Activated CD4-positive, CD25-positive, alpha-beta regulatory T cell treated with anti-CD3 and anti-CD28 coated beads, Interleukin-2, amount 50 U/mL, for 24 hours (primary cell): ENCODE data around the gene ANO8.
"Not testable (repeated sequence)": the region's sequence is repeated elsewhere in the genome, so short reads cannot be mapped to it uniquely, and the experiment has no call there.

ENCODE experiments used
- ATAC-seq, 2 donors: fragments of 150-1000 bp; cut with Tn5 transposase; one replicate each; pipeline ENCODE4 v1.10.0; 2021; ENCODE audit warnings: mild to moderate bottlenecking in 1 of 2, moderate library complexity in 1 of 2

Gene ANO8

DNA sequence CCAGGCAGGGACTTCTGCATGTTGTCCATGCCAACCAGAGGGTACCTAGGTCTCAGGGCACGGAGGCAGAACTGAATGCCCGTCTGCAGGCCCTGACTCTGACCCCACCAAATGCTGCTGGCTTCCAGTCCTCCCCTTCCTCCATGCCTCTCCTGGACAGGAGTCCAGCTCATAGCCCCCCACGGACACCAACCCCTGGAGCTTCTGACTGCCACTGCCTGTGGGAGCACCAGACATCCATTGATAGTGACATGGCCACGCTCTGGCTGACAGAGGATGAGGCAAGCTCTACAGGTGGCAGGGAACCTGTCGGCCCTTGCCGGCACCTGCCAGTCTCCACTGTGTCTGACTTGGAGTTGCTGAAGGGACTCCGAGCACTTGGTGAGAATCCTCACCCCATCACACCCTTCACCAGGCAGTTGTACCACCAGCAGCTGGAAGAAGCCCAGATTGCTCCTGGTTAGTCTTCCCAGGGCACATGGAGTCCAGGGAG is 51.1 kb downstream of the ANO8 start:
- ATAC-seq, result no peak

DNA sequence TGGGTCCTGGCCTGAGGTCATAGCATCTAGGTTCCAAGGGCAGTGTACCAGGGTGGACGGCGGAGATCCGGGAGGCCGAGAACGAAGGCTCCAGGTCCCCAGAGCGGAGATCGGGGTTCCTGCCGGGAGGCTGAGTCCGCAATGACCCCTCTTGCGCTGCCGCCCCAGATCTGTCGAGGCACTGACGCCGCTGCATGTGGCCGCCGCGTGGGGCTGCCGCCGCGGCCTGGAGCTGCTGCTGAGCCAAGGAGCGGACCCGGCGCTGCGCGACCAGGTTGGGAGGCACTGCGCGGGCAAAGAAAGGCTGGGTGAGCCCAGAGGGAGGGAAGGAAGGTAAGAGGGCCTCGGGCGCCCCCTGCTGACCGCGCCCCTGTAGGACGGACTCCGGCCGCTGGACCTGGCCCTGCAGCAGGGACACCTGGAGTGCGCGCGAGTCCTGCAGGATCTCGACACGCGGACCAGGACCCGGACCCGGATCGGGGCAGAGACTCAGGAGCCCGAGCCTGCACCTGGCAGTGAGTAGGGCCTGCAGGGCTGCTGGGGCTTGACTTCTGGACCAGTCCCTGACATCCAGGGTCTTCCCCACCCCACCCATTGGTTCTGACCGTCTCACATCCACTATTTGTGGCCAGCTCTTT is 52.0 kb downstream of the ANO8 start:
- ATAC-seq, result peak; percentile 91 to 92

GRCh38 chr19:17281391-17282304 is 53.0 kb downstream of the ANO8 start, which contains the start of gene ANKLE1:
TSS of gene ANKLE1 (plus strand) at chr19:17281901. CDS start at chr19:17281921, 20 bp downstream.
- peak; percentile 26 to 47 for ATAC-seq

DNA sequence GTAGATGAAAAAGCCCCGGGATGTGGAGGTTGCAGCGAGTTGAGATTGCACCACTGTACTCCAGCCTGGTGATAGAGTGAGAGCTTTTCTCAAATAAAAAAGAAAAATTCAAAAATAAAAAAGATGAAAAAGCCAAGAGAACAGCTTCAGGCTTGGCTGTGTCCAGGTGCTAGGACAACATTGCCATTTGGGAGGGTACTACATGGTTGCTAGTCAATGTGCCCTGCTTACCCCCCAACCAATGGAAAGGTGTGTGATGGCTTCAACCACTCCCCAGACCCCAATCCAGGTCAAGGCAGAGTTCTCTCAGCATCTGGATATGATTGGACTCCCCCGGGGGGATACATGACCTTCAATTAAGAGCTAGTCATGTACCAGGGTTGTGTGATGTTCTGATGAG is 55.2 kb downstream of the ANO8 start:
- no peak for ATAC-seq

- ATAC-seq, result no peak
Observed at GRCh38 chr19:17275441-17276175, 59.0 kb downstream of the ANO8 start.

GRCh38 chr19:17274892-17275291 is 59.8 kb downstream of the ANO8 start:
- ATAC-seq, result not testable (repeated sequence)
